Choroid plexus epithelial cell (primary cell): ENCODE measurements around the gene GRK3.

Experiments
- DNase-seq: peaks from one replicate; pipeline ENCODE4 v3.0.0-alpha.2; 2010; ENCODE audit warnings: low read depth
- H3K4me3 ChIP-seq: 2 replicates; pipeline ENCODE4 v1.5.1; 2011; ENCODE audit warnings: low read depth, mild to moderate bottlenecking, control low read depth, low read length, moderate library complexity
- CTCF ChIP-seq: conservative IDR thresholded peaks from 2 replicates; pipeline ENCODE4 v1.5.1; 2011; ENCODE audit warnings: low read depth, mild to moderate bottlenecking, control low read depth, inconsistent platforms, low read length, moderate library complexity

The GRK3 gene

GRCh38 chr22:25728071-25728470 lies 163.6 kb downstream of the GRK3 start:
- no peak for DNase-seq
- TF ChIP-seq CTCF: no peak
- no peak overlapping the region for H3K4me3 ChIP-seq

GRCh38 chr22:25729016-25729995 lies 164.8 kb downstream of the GRK3 start:
- no peak for DNase-seq
- no peak for TF ChIP-seq CTCF
- no peak overlapping the region for H3K4me3 ChIP-seq

- no peak overlapping the region for H3K4me3 ChIP-seq
- DNase-seq: no peak
- TF ChIP-seq CTCF: no peak
Measured at GRCh38 chr22:25735650-25736049, 171.2 kb downstream of the GRK3 start.

GRCh38 chr22:25736378-25737011 lies 172.0 kb downstream of the GRK3 start:
- no peak for DNase-seq
- TF ChIP-seq CTCF: no peak
- no peak overlapping the region for H3K4me3 ChIP-seq

GRCh38 chr22:25739659-25740344 lies 175.3 kb downstream of the GRK3 start:
- no peak for DNase-seq

More at GRCh38 chr22:25739659-25740344, 175.3 kb downstream of the GRK3 start:
- H3K4me3 ChIP-seq: no peak overlapping the region
- no peak for TF ChIP-seq CTCF
